Measurements from ENCODE around the gene CDH23. TPM values are rescaled to one million over a fixed set of nuclear protein-coding genes. Genes with fewer than 3 reads are reported as not detected.

The CDH23 gene
- total RNA-seq, 2 experiments from 2014 or later = 4.0 to 4.5 TPM

DNA sequence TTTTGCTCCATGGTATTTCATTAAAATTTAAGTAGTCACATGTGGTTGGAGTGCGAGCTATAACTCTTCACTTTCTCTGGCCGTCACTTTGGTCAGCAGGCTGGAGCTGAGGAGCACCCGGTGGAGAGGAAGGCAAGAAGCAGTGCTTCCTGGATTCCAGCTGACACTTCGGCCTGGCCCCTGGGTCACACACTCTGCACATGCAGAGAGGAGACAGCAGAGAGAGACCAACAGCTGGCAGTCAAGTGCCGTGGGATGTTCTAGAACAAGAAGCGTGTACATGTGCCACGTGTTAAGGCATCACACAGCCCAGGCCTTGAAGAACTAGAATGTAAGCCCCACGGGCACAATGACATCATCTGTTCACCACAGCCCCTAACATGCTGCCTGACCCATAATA is 424.2 kb downstream of the CDH23 start:
- H3K27me3 Mint-ChIP-seq = no peaks in the 10 kb centered on the region
- no peak for DNase-seq
- ChIA-PET CTCF (interaction anchor here (0.9 kb wide), 1 partner anchor 10 kb away, joined by 5 read pairs; no protein-coding TSS in a partner anchor), POLR2A (no interaction called here)
- H3K27ac Mint-ChIP-seq = no peak overlapping the region
- no peaks in the 10 kb centered on the region for H3K9me3 Mint-ChIP-seq
- H3K36me3 Mint-ChIP-seq (ENCODE audit: low read depth) = peaks cover 42% of the 10 kb centered on the region
- H3K4me3 Mint-ChIP-seq = no peak overlapping the region
- H3K4me1 Mint-ChIP-seq = peaks cover 14% of the 10 kb centered on the region

DNA sequence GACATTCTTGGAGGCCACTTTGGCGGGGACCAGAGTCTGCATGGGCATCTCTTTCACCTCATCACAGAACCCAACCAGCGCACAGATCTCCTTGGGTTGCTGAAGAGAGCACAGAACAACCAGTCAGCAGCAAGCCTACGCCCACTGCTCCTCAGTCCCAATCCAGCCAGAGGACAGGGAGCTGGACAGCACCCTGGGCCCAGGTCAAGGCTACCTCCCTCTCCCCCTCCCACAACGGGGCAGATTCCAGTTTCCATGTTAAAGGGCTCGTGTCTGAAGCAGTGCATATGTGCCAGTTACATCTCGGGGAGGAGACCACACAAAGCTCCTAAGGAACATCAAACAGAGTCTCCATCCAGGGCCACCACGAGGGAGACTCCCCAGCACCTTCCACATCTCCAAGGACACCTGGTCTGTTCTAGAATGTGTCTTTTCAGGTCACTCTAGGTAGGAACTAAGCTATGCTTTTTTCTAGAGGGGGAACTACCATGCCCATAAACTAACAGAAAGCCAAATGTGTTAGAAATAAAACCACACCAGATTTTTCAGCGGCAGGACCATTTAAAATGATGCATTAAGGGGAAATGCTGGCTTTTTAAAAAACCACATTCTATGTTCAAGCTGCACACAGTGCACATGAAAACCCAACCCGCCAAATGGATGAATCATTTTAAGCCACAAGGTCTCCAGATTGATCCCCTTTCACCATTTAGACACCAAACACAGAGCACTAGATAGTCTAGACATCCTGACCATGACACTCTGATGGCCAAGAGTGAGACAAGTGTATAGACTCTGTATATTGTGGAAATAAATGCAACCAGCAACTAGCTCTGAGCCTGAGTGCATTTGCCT is 425.4 kb downstream of the CDH23 start:
- no peaks in the 10 kb centered on the region for H3K27me3 Mint-ChIP-seq
- ChIA-PET POLR2A (no interaction called here), CTCF (interaction anchor here (1.5 kb wide), 1 partner anchor 9 kb away, joined by 7 read pairs; no protein-coding TSS in a partner anchor)
- H3K9me3 Mint-ChIP-seq = no peaks in the 10 kb centered on the region
- peaks cover 39% of the 10 kb centered on the region for H3K36me3 Mint-ChIP-seq (ENCODE audit: low read depth)
- no peak overlapping the region for H3K4me3 Mint-ChIP-seq
- DNase-seq = peak; percentile 22
- no peak overlapping the region for H3K27ac Mint-ChIP-seq
- H3K4me1 Mint-ChIP-seq = peaks cover 14% of the 10 kb centered on the region

DNA sequence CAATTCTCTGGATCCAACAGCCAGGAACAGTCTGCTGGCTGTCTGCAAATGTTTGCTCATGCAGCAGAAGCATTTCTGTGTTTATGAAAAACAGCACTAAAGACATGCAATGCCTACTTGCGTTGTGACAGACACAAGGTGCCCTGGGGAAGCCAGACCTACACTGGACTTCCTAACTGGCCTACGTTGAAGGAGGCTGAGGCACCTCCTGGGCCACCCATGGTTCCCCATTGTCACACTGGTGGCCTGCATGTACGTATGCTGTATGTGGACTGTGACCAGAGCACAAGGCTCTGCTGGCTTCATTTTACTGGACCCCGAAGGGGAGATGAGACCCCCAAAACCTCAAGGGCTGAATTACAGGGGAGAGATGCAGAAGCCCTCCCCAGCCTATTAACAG is 426.6 kb downstream of the CDH23 start:
- Mint-ChIP-seq H3K4me3 (no peak overlapping the region), H3K9me3 (no peaks in the 10 kb centered on the region), H3K27me3 (no peaks in the 10 kb centered on the region), H3K4me1 (peaks cover 14% of the 10 kb centered on the region), H3K36me3 (ENCODE audit: low read depth) (peaks cover 42% of the 10 kb centered on the region), H3K27ac (no peak overlapping the region)
- CTCF ChIA-PET = no interaction called here
- POLR2A ChIA-PET = no interaction called here
- DNase-seq = no peak

DNA sequence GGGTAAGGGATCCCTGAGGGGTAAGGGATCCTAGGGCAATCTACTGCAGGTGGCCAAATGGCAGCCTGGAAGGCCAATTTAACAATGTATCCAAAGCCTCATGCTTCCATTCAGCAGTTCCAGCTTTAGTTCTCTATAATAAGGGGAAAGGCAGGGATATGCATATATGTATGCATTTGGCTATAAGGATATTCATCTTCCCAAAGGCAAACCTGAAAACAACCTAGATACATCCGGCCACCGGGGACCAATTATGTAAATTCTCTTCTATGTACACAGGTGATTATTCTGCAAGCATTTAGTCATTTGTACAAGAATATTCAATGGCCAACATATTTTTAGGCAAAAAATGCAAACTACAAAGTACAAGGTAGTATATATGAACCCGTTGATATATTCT is 427.6 kb downstream of the CDH23 start:
- Mint-ChIP-seq H3K27ac (no peak overlapping the region), H3K36me3 (ENCODE audit: low read depth) (peaks cover 39% of the 10 kb centered on the region), H3K9me3 (no peaks in the 10 kb centered on the region), H3K27me3 (no peaks in the 10 kb centered on the region), H3K4me3 (no peak overlapping the region), H3K4me1 (peaks cover 14% of the 10 kb centered on the region)
- POLR2A ChIA-PET = no interaction called here
- CTCF ChIA-PET = interaction anchor here (1.2 kb wide), 1 partner anchor 13 kb away, joined by 4 read pairs; no protein-coding TSS in a partner anchor
- no peak for DNase-seq

DNA sequence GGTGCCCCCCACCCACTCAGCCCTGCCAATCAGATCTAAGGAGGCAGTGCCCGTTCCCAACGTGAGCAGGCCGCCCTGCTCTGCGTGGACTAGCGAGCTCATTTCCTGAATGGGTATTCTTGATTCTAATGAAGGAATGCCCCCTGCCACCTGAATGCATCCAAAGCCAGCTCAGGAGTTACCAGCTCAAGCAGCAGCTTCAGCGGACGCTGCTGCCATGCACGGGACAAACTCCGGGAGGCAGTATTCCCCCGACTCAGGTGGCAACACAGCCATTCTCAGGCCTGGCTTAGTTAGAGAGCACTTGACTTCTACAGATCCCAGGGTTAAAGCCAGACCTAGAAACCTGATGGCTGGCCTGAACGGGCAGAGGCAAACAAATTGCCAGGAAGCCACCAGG is 428.5 kb downstream of the CDH23 start:
- CTCF ChIA-PET = interaction anchor here (0.9 to 1.2 kb wide), 2 partner anchors 14 to 71 kb away, joined by 3 to 4 read pairs; no protein-coding TSS in a partner anchor
- H3K27me3 Mint-ChIP-seq = no peaks in the 10 kb centered on the region
- no peak overlapping the region for H3K4me3 Mint-ChIP-seq
- peaks cover 41% of the 10 kb centered on the region for H3K36me3 Mint-ChIP-seq (ENCODE audit: low read depth)
- DNase-seq = no peak
- H3K27ac Mint-ChIP-seq = no peak overlapping the region
- peaks cover 14% of the 10 kb centered on the region for H3K4me1 Mint-ChIP-seq
- POLR2A ChIA-PET = no interaction called here
- no peaks in the 10 kb centered on the region for H3K9me3 Mint-ChIP-seq

DNA sequence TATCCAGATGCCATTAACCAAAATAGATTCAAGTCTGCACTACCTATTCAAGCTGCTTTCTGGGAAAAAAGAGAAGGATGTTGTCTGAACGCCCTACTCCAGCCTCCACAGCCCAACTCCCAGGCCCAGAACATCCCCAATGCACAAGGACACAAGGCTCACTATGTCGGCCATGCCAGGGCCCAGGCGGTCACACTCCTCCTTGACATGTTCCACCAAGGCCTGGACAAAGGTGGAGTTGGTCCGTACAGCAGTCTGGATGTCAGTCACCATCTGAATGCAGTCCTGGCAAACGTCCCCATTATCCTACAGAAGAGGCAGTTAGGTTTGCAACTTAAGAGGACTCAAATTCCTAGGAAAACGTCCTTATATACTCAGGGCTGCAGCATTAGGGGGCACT is 431.1 kb downstream of the CDH23 start:
- no peaks in the 10 kb centered on the region for H3K27me3 Mint-ChIP-seq
- CTCF ChIA-PET = interaction anchor here (0.6 kb wide), 1 partner anchor 976 kb away, joined by 3 read pairs; no protein-coding TSS in a partner anchor
- no peaks in the 10 kb centered on the region for H3K9me3 Mint-ChIP-seq
- no peak overlapping the region for H3K27ac Mint-ChIP-seq
- POLR2A ChIA-PET = interaction anchor here (0.6 kb wide), 1 partner anchor 60 kb away, joined by 4 read pairs; no protein-coding TSS in a partner anchor
- peaks cover 47% of the 10 kb centered on the region for H3K36me3 Mint-ChIP-seq (ENCODE audit: low read depth)
- no peak overlapping the region for H3K4me3 Mint-ChIP-seq
- DNase-seq = no peak
- H3K4me1 Mint-ChIP-seq = peaks cover 2% of the 10 kb centered on the region

DNA sequence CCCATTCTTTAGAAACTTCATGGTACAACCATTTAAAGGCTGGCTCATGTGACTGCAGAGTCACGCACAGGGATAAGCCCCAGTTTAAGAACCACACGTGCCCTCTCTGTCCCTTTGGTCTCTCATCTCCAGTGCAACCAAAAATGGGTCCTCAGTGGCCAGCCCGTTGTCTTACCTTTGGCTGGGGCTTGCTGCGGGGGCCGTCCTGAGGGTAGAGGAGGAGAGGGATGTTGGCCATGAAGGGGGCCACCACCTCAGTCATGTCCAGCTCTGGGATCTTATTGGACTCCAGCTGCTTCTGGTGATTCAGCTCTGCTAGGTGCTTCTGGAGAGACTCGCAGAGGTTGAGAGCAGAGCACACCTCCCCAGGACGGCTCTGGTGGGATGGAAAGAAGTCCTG is 432.0 kb downstream of the CDH23 start:
- no peaks in the 10 kb centered on the region for H3K9me3 Mint-ChIP-seq
- no peaks in the 10 kb centered on the region for H3K27me3 Mint-ChIP-seq
- no peak overlapping the region for H3K4me3 Mint-ChIP-seq
- CTCF ChIA-PET = no interaction called here
- H3K27ac Mint-ChIP-seq = no peak overlapping the region
- peaks cover 11% of the 10 kb centered on the region for H3K4me1 Mint-ChIP-seq
- no peak for DNase-seq
- POLR2A ChIA-PET = no interaction called here
- peaks cover 48% of the 10 kb centered on the region for H3K36me3 Mint-ChIP-seq (ENCODE audit: low read depth)

DNA sequence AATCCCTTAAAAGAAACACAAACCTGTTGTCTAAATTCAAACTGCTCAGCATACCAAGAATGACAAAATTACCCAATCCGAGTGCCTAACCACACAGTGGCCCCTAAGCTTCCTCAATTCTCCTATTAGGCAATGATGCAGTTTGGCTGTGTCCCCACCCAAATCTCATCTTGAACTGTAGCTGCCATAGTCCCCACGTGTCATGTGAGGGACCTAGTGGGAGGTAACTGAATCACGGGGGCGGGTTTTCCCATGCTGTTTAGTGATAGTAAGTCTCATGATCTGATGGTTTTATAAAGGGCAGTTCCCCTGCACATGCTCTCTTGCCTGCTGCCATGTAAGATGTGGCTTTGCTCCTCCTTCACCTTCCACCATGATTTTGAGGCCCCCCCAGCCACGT is 432.5 kb downstream of the CDH23 start:
- Mint-ChIP-seq H3K27ac (no peak overlapping the region), H3K4me1 (peaks cover 13% of the 10 kb centered on the region), H3K27me3 (no peaks in the 10 kb centered on the region), H3K36me3 (ENCODE audit: low read depth) (peaks cover 47% of the 10 kb centered on the region), H3K4me3 (no peak overlapping the region), H3K9me3 (no peaks in the 10 kb centered on the region)
- CTCF ChIA-PET = interaction anchor here (1.4 kb wide), 1 partner anchor 10 kb away, joined by 7 read pairs; no protein-coding TSS in a partner anchor
- POLR2A ChIA-PET = no interaction called here
- DNase-seq = no peak

DNA sequence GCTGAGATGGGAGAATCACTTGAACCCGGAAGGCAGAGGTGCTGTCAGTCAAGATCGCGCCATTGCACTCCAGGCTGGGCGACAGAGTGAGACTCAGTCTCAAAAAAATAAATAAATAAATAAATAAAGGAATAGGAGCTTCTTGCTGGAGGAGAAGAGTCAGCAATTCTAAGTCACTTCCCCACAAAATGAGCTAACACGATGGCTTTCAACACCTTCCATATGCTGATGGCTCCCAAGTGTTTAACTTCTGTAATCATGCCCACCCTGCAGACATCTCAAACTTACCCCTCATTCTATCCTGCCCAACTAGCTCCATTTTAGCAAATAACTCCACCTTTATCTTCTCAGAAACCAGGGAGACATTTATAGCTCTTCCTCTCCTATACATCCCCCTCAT is 433.2 kb downstream of the CDH23 start:
- POLR2A ChIA-PET = no interaction called here

DNA sequence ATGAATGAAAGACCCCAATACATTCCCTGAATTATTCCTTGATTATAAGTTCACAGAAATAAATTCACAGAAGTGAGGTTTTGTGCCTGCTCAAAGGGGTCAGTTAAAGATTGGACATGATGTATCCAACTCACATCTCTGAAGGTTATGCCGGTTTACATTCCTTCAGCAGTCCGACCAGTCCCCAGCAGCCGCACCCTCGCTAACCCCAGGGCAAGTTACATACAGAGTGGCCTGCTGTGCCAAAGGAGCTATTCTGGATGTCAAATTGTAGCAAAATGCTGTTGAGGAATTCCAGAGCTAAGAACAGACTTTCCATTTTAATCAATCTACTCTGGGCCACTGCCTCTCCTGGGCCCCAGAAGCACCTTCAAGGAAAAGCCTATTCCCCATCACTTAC is 434.0 kb downstream of the CDH23 start:
- H3K27me3 Mint-ChIP-seq = no peaks in the 10 kb centered on the region
- H3K9me3 Mint-ChIP-seq = no peaks in the 10 kb centered on the region
- no peak for DNase-seq
- CTCF ChIA-PET = interaction anchor here (0.6 kb wide), 1 partner anchor 11 kb away, joined by 3 read pairs; no protein-coding TSS in a partner anchor
- H3K27ac Mint-ChIP-seq = no peak overlapping the region
- POLR2A ChIA-PET = no interaction called here
- peaks cover 13% of the 10 kb centered on the region for H3K4me1 Mint-ChIP-seq
- no peak overlapping the region for H3K4me3 Mint-ChIP-seq
- H3K36me3 Mint-ChIP-seq (ENCODE audit: low read depth) = peaks cover 41% of the 10 kb centered on the region

More for the DNA sequence above, 433.2 kb downstream of the CDH23 start:
- no peaks in the 10 kb centered on the region for H3K9me3 Mint-ChIP-seq
- H3K27ac Mint-ChIP-seq = no peak overlapping the region
- no peaks in the 10 kb centered on the region for H3K27me3 Mint-ChIP-seq
- DNase-seq = no peak
- peaks cover 13% of the 10 kb centered on the region for H3K4me1 Mint-ChIP-seq
- H3K36me3 Mint-ChIP-seq (ENCODE audit: low read depth) = peaks cover 46% of the 10 kb centered on the region
- CTCF ChIA-PET = interaction anchor here (1.4 kb wide), 1 partner anchor 9 kb away, joined by 7 read pairs; no protein-coding TSS in a partner anchor
- no peak overlapping the region for H3K4me3 Mint-ChIP-seq

DNA sequence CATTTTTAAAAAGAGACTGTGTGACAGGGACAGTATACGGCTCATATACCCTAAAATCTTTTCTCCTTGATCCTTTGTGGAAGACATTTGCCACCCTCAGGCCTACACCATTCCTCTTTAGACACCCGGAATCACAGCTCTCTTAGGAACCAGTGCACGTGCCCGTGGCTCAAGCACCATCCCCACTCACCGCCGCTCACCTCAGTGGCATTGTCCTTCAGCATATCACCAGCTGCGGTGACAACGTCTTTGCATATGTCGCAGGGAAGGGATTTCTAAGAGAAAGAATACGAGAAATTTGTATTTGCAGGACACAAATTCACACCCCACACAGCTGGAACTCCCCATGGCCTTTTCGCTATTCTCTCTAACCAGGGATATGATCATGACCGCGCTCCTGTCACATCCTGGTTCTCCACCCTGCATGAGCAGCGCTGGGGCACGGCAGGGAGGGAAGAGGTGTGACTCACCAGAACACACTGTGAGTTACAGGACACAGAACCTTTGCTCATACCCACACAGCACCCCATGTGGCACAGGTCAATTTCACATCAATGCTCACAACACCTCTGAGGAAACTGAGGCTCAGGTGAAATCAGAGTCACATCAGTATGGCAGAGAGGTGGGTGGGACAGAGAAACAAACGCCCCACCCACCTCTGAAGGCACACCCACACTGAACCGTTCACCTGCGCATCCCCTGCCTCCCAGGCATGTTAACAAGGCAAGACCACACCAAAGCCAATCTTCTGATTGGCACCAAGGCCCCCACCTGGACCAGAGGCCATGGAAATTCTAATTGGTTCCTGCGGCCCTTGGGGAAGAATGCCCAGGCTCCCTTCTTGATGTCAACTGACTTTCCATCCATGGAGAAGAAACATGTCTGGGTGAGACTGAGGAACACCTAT is 435.2 kb downstream of the CDH23 start:
- no peak overlapping the region for H3K27ac Mint-ChIP-seq
- POLR2A ChIA-PET = no interaction called here
- H3K27me3 Mint-ChIP-seq = no peaks in the 10 kb centered on the region
- no peaks in the 10 kb centered on the region for H3K9me3 Mint-ChIP-seq
- CTCF ChIA-PET = no interaction called here
- peaks cover 35% of the 10 kb centered on the region for H3K36me3 Mint-ChIP-seq (ENCODE audit: low read depth)
- DNase-seq = no peak
- no peak overlapping the region for H3K4me3 Mint-ChIP-seq
- H3K4me1 Mint-ChIP-seq = peaks cover 16% of the 10 kb centered on the region

DNA sequence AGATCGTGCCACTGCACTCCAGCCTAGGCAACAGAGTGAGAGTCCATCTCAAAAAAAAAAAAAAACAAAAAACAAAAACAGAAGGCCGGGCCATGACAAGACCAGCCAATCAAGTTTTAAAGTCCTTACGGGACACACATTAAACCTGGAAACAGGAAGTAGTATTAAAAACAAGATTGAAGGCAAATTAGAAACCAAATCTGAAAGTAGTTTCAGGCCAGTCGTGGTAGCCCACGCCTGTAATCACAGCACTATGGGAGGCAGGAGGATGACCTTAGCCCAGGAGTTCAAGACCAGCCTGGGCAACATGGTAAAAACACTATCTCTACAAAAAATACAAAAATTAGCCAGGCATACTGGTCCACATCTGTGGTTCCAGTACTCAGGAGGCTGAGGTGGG is 436.2 kb downstream of the CDH23 start:
- CTCF ChIA-PET = no interaction called here
- no peak for DNase-seq

More for the DNA sequence above, 436.2 kb downstream of the CDH23 start:
- Mint-ChIP-seq H3K4me3 (no peak overlapping the region), H3K27me3 (no peaks in the 10 kb centered on the region), H3K9me3 (no peaks in the 10 kb centered on the region), H3K4me1 (peaks cover 26% of the 10 kb centered on the region), H3K27ac (peak overlapping the region; percentile 50), H3K36me3 (ENCODE audit: low read depth) (peaks cover 32% of the 10 kb centered on the region)
- POLR2A ChIA-PET = no interaction called here

Measured in activated CD4-positive, alpha-beta T cell treated with anti-CD3 and anti-CD28 coated beads, Interleukin-2, amount 10 ng/mL, durations not matched to agents 7 days and 5 days (primary cell).